ENCODE data around the gene FOXS1. TPM values are rescaled to one million over a fixed set of nuclear protein-coding genes. Genes with fewer than 3 reads are reported as not detected.
"Not testable (repeated sequence)": the region's sequence is repeated elsewhere in the genome, so short reads cannot be mapped to it uniquely, and the experiment has no call there.

The FOXS1 gene
- total RNA-seq, 2 donors from 2014 or later: 1.6 to 3.1 TPM

GRCh38 chr20:31830406-31830981, 14.9 kb downstream of the FOXS1 start:
- no peak for ATAC-seq
- no peak for DNase-seq
- intact Hi-C loops (cut with DNase I): loop anchor here in 1 of 2 donors (10.0 kb wide), 1 partner anchor 166 kb away; no protein-coding TSS in a partner anchor

GRCh38 chr20:31829731-31830130, 15.7 kb downstream of the FOXS1 start:
- ATAC-seq: no peak

GRCh38 chr20:31828016-31828415, 17.4 kb downstream of the FOXS1 start:
- not testable (repeated sequence) for ATAC-seq, DNase-seq
- intact Hi-C loops (cut with DNase I): loop anchor here in 1 of 2 donors (10.0 kb wide), 1 partner anchor 207 kb away; no protein-coding TSS in a partner anchor

More at GRCh38 chr20:31829731-31830130, 15.7 kb downstream of the FOXS1 start:
- intact Hi-C loops (cut with DNase I): loop anchor here (10.0 kb wide), 2 partner anchors 165 to 205 kb away; no protein-coding TSS in a partner anchor
- DNase-seq: no peak

- DNase-seq (no peak), ATAC-seq (no peak)
- intact Hi-C loops (cut with DNase I): loop anchor here in 1 of 2 donors (10.0 kb wide), 1 partner anchor 208 kb away; no protein-coding TSS in a partner anchor
These were observed 18.3 kb downstream of the FOXS1 start for GRCh38 chr20:31827059-31827458.

GRCh38 chr20:31826074-31826473, 19.3 kb downstream of the FOXS1 start:
- intact Hi-C loops (cut with DNase I): loop anchor here in 1 of 2 donors (10.0 kb wide), 1 partner anchor 209 kb away; no protein-coding TSS in a partner anchor
- DNase-seq (no peak), ATAC-seq (no peak)

GRCh38 chr20:31824554-31825313, 20.7 kb downstream of the FOXS1 start:
- DNase-seq (no peak), ATAC-seq (no peak)

GRCh38 chr20:31824125-31824485, 21.3 kb downstream of the FOXS1 start:
- intact Hi-C loops (cut with DNase I): loop anchor here (5.0 to 10.0 kb wide), 3 partner anchors 208 to 268 kb away; no protein-coding TSS in a partner anchor
- ATAC-seq (no peak), DNase-seq (no peak)

More at GRCh38 chr20:31824554-31825313, 20.7 kb downstream of the FOXS1 start:
- intact Hi-C loops (cut with DNase I): loop anchor here (5.0 to 10.0 kb wide), 3 partner anchors 208 to 268 kb away; no protein-coding TSS in a partner anchor

- ATAC-seq: no peak
- no peak for DNase-seq
- intact Hi-C loops (cut with DNase I): loop anchor here (5.0 to 10.0 kb wide), 3 partner anchors 209 to 269 kb away; no protein-coding TSS in a partner anchor
These were observed 21.9 kb downstream of the FOXS1 start for GRCh38 chr20:31823360-31824124.

- peak; percentile 80 for DNase-seq
- ATAC-seq: peak; percentile 84 to 86
- intact Hi-C loops (cut with DNase I): loop anchor here (5.0 to 10.0 kb wide), 3 partner anchors 210 to 270 kb away; no protein-coding TSS in a partner anchor
These were observed 22.7 kb downstream of the FOXS1 start for GRCh38 chr20:31822421-31823330.

- ATAC-seq (no peak), DNase-seq (no peak)
- intact Hi-C loops (cut with DNase I): loop anchor here (5.0 to 10.0 kb wide), 3 partner anchors 211 to 271 kb away; no protein-coding TSS in a partner anchor
These were observed 24.0 kb downstream of the FOXS1 start for GRCh38 chr20:31821427-31821826.

GRCh38 chr20:31820228-31820627, 25.2 kb downstream of the FOXS1 start:
- intact Hi-C loops (cut with DNase I): loop anchor here (5.0 to 10.0 kb wide), 3 partner anchors 212 to 272 kb away; no protein-coding TSS in a partner anchor
- ATAC-seq (no peak), DNase-seq (no peak)

- intact Hi-C loops (cut with DNase I): loop anchor here in 1 of 2 donors (10.0 kb wide), 1 partner anchor 94 kb away; the partner anchor contains the start of gene BCL2L1
- peak; percentile 10 to 16 for ATAC-seq
These were observed 26.2 kb downstream of the FOXS1 start, which contains the start of gene MYLK2 for GRCh38 chr20:31819083-31819784. MYLK2 (plus strand) TSS chr20:31819356; CDS start chr20:31819581, 225 bp downstream.

GRCh38 chr20:31818376-31818908, 27.0 kb downstream of the FOXS1 start:
- ATAC-seq (no peak), DNase-seq (no peak)
- intact Hi-C loops (cut with DNase I): loop anchor here in 1 of 2 donors (10.0 kb wide), 1 partner anchor 94 kb away; the partner anchor contains the start of gene BCL2L1

More at GRCh38 chr20:31819083-31819784, 26.2 kb downstream of the FOXS1 start, which contains the start of gene MYLK2:
- no peak for DNase-seq

- ATAC-seq: no peak
- intact Hi-C loops (cut with DNase I): loop anchor here in 1 of 2 donors (10.0 kb wide), 1 partner anchor 93 kb away; the partner anchor contains the start of gene BCL2L1
- DNase-seq: no peak
These were observed 27.9 kb downstream of the FOXS1 start for GRCh38 chr20:31817461-31817860.

GRCh38 chr20:31816221-31816620, 29.2 kb downstream of the FOXS1 start:
- intact Hi-C loops (cut with DNase I): loop anchor here in 1 of 2 donors (10.0 kb wide), 1 partner anchor 91 kb away; the partner anchor contains the start of gene BCL2L1
- ATAC-seq (no peak), DNase-seq (no peak)

- DNase-seq (no peak), ATAC-seq (peak; percentile 3 to 42)
- intact Hi-C loops (cut with DNase I): loop anchor here in 1 of 2 donors (10.0 kb wide), 1 partner anchor 91 kb away; the partner anchor contains the start of gene BCL2L1
These were observed 29.8 kb downstream of the FOXS1 start for GRCh38 chr20:31815408-31816188.
